ENCODE measurements around the gene HIRA. TPM values are rescaled to one million over a fixed set of nuclear protein-coding genes. Genes with fewer than 3 reads are reported as not detected.
"Not testable (repeated sequence)": the region's sequence is repeated elsewhere in the genome, so short reads cannot be mapped to it uniquely, and the experiment has no call there.

HIRA gene
- polyA plus RNA-seq, 3 donors, result 1.8 to 20.7 (median 2.6) TPM

- Histone ChIP-seq H2AFZ (ENCODE audit: insufficient read depth, low read depth, low read length, poor library complexity, severe bottlenecking) (no peak overlapping the region), H3K27me3 (ENCODE audit: control insufficient read depth in 2 of 2, insufficient read depth in 2 of 2, low read length in 2 of 2) (no peaks in the 10 kb centered on the region), H3K9me3 (replicated peaks in 1 of 2; ENCODE audit: control insufficient read depth in 1 of 2, insufficient read depth in 1 of 2, low read length in 2 of 2) (peaks cover 19 to 22% of the 10 kb centered on the region in 2 donors), H3K4me3 (replicated peaks in 1 of 3; ENCODE audit: low read depth in 2 of 3, low read length in 3 of 3) (no peak overlapping the region), H3K4me1 (ENCODE audit: control insufficient read depth in 1 of 2, insufficient read depth in 2 of 2, low read length in 2 of 2) (peaks cover 4 to 27% of the 10 kb centered on the region in 2 donors), H3K9ac (ENCODE audit: insufficient read depth, low read length, poor library complexity, severe bottlenecking) (no peak overlapping the region), H3K36me3 (replicated peaks in 1 of 2; ENCODE audit: control insufficient read depth in 1 of 2, insufficient read depth in 2 of 2, low read length in 2 of 2) (no peaks in the 10 kb centered on the region), H3K4me2 (replicated peaks; ENCODE audit: extremely low read depth, low read length, poor library complexity, severe bottlenecking) (no peak overlapping the region), H3K27ac (ENCODE audit: low read depth in 1 of 2, low read length in 2 of 2) (no peak overlapping the region), H3K79me2 (ENCODE audit: insufficient read depth, low read length) (no peaks in the 10 kb centered on the region), H4K20me1 (ENCODE audit: insufficient read depth, low read length) (no peaks in the 10 kb centered on the region)
- no peak for DNase-seq
- intact Hi-C loops (cut with micrococcal nuclease), result loop anchor here in 1 of 2 donors (10.0 kb wide), 1 partner anchor 57 kb away; no protein-coding TSS in a partner anchor
- Mint-ChIP-seq H3K36me3 (no peaks in the 10 kb centered on the region), H3K27me3 (ENCODE audit: low read depth in 3 of 3) (peaks cover 0 to 3% (median 1%) of the 10 kb centered on the region in 3 donors), H3K27ac (peak overlapping the region in 2 of 7 donors; percentile 13 to 50), H3K9me3 (peaks cover 18 to 44% (median 38%) of the 10 kb centered on the region in 7 donors), H3K4me1 (peaks cover 25% of the 10 kb centered on the region), H3K4me3 (no peak overlapping the region)
- no CpG with 5 or more reads among the region's 2 CpGs for WGBS (ENCODE audit: insufficient coverage)
- no peak for TF ChIP-seq CTCF (IDR thresholded peaks at IDR 0.05)
Observed at GRCh38 chr22:19321757-19322156, 109.8 kb downstream of the HIRA start.

GRCh38 chr22:19320136-19320535 lies 111.4 kb downstream of the HIRA start:
- H3K4me2 ChIP-seq (replicated peaks; ENCODE audit: extremely low read depth, low read length, poor library complexity, severe bottlenecking); H3K36me3 Mint-ChIP-seq; H3K36me3 ChIP-seq (replicated peaks in 1 of 2; ENCODE audit: control insufficient read depth in 1 of 2, insufficient read depth in 2 of 2, low read length in 2 of 2); H3K27ac ChIP-seq (ENCODE audit: low read depth in 1 of 2, low read length in 2 of 2); H3K9ac ChIP-seq (ENCODE audit: insufficient read depth, low read length, poor library complexity, severe bottlenecking); H4K20me1 ChIP-seq (ENCODE audit: insufficient read depth, low read length); H2AFZ ChIP-seq (ENCODE audit: insufficient read depth, low read depth, low read length, poor library complexity, severe bottlenecking); H3K27ac Mint-ChIP-seq; H3K27me3 ChIP-seq (ENCODE audit: control insufficient read depth in 2 of 2, insufficient read depth in 2 of 2, low read length in 2 of 2); H3K27me3 Mint-ChIP-seq (ENCODE audit: low read depth in 3 of 3); DNase-seq; H3K4me3 ChIP-seq (replicated peaks in 1 of 3; ENCODE audit: low read depth in 2 of 3, low read length in 3 of 3); H3K79me2 ChIP-seq (ENCODE audit: insufficient read depth, low read length); H3K4me3 Mint-ChIP-seq: not testable (repeated sequence)
- intact Hi-C loops (cut with micrococcal nuclease), result loop anchor here in 1 of 2 donors (10.0 kb wide), 1 partner anchor 55 kb away; no protein-coding TSS in a partner anchor
- peaks cover 4 to 20% of the 10 kb centered on the region in 2 donors for H3K4me1 ChIP-seq (ENCODE audit: control insufficient read depth in 1 of 2, insufficient read depth in 2 of 2, low read length in 2 of 2)
- H3K9me3 ChIP-seq (replicated peaks in 1 of 2; ENCODE audit: control insufficient read depth in 1 of 2, insufficient read depth in 1 of 2, low read length in 2 of 2), result peaks cover 29 to 34% of the 10 kb centered on the region in 2 donors
- H3K9me3 Mint-ChIP-seq, result peaks cover 28 to 58% (median 54%) of the 10 kb centered on the region in 7 donors
- 100% methylated on average over 1 of the region's 8 CpGs for WGBS (ENCODE audit: insufficient coverage)
- H3K4me1 Mint-ChIP-seq, result peaks cover 19% of the 10 kb centered on the region
